SU-DHL-6 (cell line): ENCODE results near the gene MEF2A.

Experiments
- H2AFZ ChIP-seq: fragments of 200-600 bp; sonication (generic); 2 replicates; pipeline ENCODE4 v1.6.1; 2014; ENCODE audit warnings: low read depth, mild to moderate bottlenecking, moderate library complexity, mixed read lengths, antibody characterized with exemption, low read length; ENCODE audit not compliant: severe bottlenecking
- H3F3A ChIP-seq: fragments of 200-600 bp; shearing (Covaris generic); 2 replicates; pipeline ENCODE4 v1.6.0; 2016; ENCODE audit warnings: antibody characterized with exemption, mild to moderate bottlenecking; ENCODE audit not compliant: insufficient read depth
- H3K27ac ChIP-seq: fragments of 200-600 bp; sonication (generic); 2 replicates; pipeline ENCODE4 v1.5.1; 2016; ENCODE audit warnings: low read depth, mild to moderate bottlenecking, low read length, moderate library complexity, mixed read lengths
- H3K27me3 ChIP-seq: fragments of 200-600 bp; sonication (generic), shearing (Covaris generic); 2 replicates; pipeline ENCODE4 v1.6.0; 2014; ENCODE audit warnings: mild to moderate bottlenecking, low read length
- H3K36me3 ChIP-seq: fragments of 200-600 bp; sonication (generic); 2 replicates; pipeline ENCODE4 v1.6.1; 2014; ENCODE audit warnings: mild to moderate bottlenecking, low read length, mixed read lengths
- H3K4me2 ChIP-seq: fragments of 300-600, 200-600 bp; shearing (Covaris generic), sonication (generic); 2 replicates; pipeline ENCODE4 v1.6.0; 2014; ENCODE audit warnings: low read length, low read depth, mild to moderate bottlenecking; ENCODE audit not compliant: poor library complexity, severe bottlenecking
- H3K4me3 ChIP-seq: fragments of 200-600 bp; sonication (generic); 2 replicates; pipeline ENCODE4 v1.5.1; 2014; ENCODE audit warnings: antibody characterized with exemption, low read length, mild to moderate bottlenecking, mixed read lengths; ENCODE audit not compliant: insufficient read depth, poor library complexity, severe bottlenecking
- H3K79me2 ChIP-seq: fragments of 200-600 bp; sonication (generic); 2 replicates; pipeline ENCODE4 v1.6.1; 2014; ENCODE audit warnings: mild to moderate bottlenecking, low read length, moderate library complexity; ENCODE audit not compliant: insufficient read depth
- H3K9ac ChIP-seq: fragments of 200-600 bp; sonication (generic); 2 replicates; pipeline ENCODE4 v1.7.0; 2014; ENCODE audit warnings: mild to moderate bottlenecking, low read length
- H3K9me2 ChIP-seq: fragments of 200-600 bp; sonication (generic); replicated peaks from 2 replicates; pipeline ENCODE4 v1.6.1; 2014; ENCODE audit warnings: low read length; ENCODE audit not compliant: insufficient read depth
- H3K9me3 ChIP-seq: fragments of 200-600 bp; sonication (generic); 2 replicates; pipeline ENCODE4 v1.6.1; 2014; ENCODE audit warnings: low read length, mixed read lengths; ENCODE audit not compliant: insufficient read depth
- H4K20me1 ChIP-seq: fragments of 200-600 bp; sonication (generic); 2 replicates; pipeline ENCODE4 v1.6.1; 2014; ENCODE audit warnings: low read depth, mild to moderate bottlenecking, antibody characterized with exemption, low read length, moderate library complexity, mixed read lengths
- CTCF ChIP-seq: fragments of 200-600 bp; sonication (generic); IDR thresholded peaks from one replicate; pipeline ENCODE4 v1.5.1; 2017; ENCODE audit warnings: antibody characterized with exemption, mild to moderate bottlenecking, low read length, moderate library complexity; ENCODE audit not compliant: insufficient read depth, poor library complexity, severe bottlenecking
- EZH2phosphoT487 ChIP-seq: fragments of 200-600 bp; sonication (generic), shearing (Covaris generic); conservative IDR thresholded peaks from 2 replicates; pipeline ENCODE4 v1.6.1; 2018; ENCODE audit warnings: mild to moderate bottlenecking, antibody characterized with exemption, low read length, moderate library complexity, mixed read lengths

MEF2A gene

GRCh38 chr15:99631255-99631654, 65.5 kb downstream of the MEF2A start:
- Histone ChIP-seq H3K4me2 (peak overlapping the region; percentile 71), H3K79me2 (peaks cover 44% of the 10 kb centered on the region), H3K27ac (peak overlapping the region; percentile 52; the same call in 1 of the 2 replicates), H3F3A (peaks cover 4% of the 10 kb centered on the region; the same call in 1 of the 2 replicates), H3K9me3 (no peaks in the 10 kb centered on the region), H2AFZ (no peak overlapping the region), H3K9me2 (no peaks in the 10 kb centered on the region), H3K36me3 (peaks cover 11% of the 10 kb centered on the region; the same call in 1 of the 2 replicates), H3K9ac (peak overlapping the region; percentile 28), H3K27me3 (no peaks in the 10 kb centered on the region), H3K4me3 (peak overlapping the region; percentile 35), H4K20me1 (no peaks in the 10 kb centered on the region)
- no peak for TF ChIP-seq EZH2phosphoT487
- no peak for TF ChIP-seq CTCF

- TF ChIP-seq CTCF = no peak
- TF ChIP-seq EZH2phosphoT487 = no peak
- no peak overlapping the region for H3K27ac ChIP-seq
- H3K36me3 ChIP-seq = peaks cover 11% of the 10 kb centered on the region; the same call in 1 of the 2 replicates
- no peak overlapping the region for H2AFZ ChIP-seq
- H3K9me3 ChIP-seq = no peaks in the 10 kb centered on the region
- H3K4me3 ChIP-seq = no peak overlapping the region
- H3K9ac ChIP-seq = no peak overlapping the region
- peaks cover 4% of the 10 kb centered on the region; the same call in 1 of the 2 replicates for H3F3A ChIP-seq
- H3K9me2 ChIP-seq = no peaks in the 10 kb centered on the region
- no peak overlapping the region for H3K4me2 ChIP-seq
- peaks cover 37% of the 10 kb centered on the region for H3K79me2 ChIP-seq
- no peaks in the 10 kb centered on the region for H3K27me3 ChIP-seq
- H4K20me1 ChIP-seq = no peaks in the 10 kb centered on the region
Observed at GRCh38 chr15:99632521-99632920, 66.7 kb downstream of the MEF2A start.

- H3K9me3 ChIP-seq = no peaks in the 10 kb centered on the region
- 0 out of 2 replicates have a peak, but pooled peaks cover 4% of the 10 kb centered on the region for H3F3A ChIP-seq
- H3K4me3 ChIP-seq = no peak overlapping the region
- no peaks in the 10 kb centered on the region for H3K27me3 ChIP-seq
- TF ChIP-seq EZH2phosphoT487 = no peak
- no peak for TF ChIP-seq CTCF
- H3K36me3 ChIP-seq = peaks cover 11% of the 10 kb centered on the region; the same call in 1 of the 2 replicates
- H3K9me2 ChIP-seq = no peaks in the 10 kb centered on the region
- peaks cover 28% of the 10 kb centered on the region for H3K79me2 ChIP-seq
- H2AFZ ChIP-seq = no peak overlapping the region
- no peak overlapping the region for H3K4me2 ChIP-seq
- no peak overlapping the region for H3K9ac ChIP-seq
- H4K20me1 ChIP-seq = no peaks in the 10 kb centered on the region
- no peak overlapping the region for H3K27ac ChIP-seq
Observed at GRCh38 chr15:99633655-99634054, 67.9 kb downstream of the MEF2A start.
